IMR-90 (cell line): ENCODE data around the gene PLCH2.

ENCODE experiments used
- CEBPB ChIP-seq: IDR thresholded peaks from 2 replicates; pipeline ENCODE4 v1.6.1; 2012; ENCODE audit warnings: low read depth, low read length, improper control_type of control experiment
- CTCF ChIP-seq: conservative IDR thresholded peaks from 2 replicates; pipeline ENCODE4 v1.5.1; 2012; ENCODE audit warnings: mild to moderate bottlenecking, low read depth, low read length, improper control_type of control experiment
- ELK1 ChIP-seq: fragments of 150-350 bp; IDR thresholded peaks from 2 replicates; pipeline ENCODE4 v1.6.1; 2016; ENCODE audit warnings: low read depth, mild to moderate bottlenecking, low read length, moderate library complexity, borderline replicate concordance
- MAZ ChIP-seq: IDR thresholded peaks from 2 replicates; pipeline ENCODE4 v1.6.1; 2012; ENCODE audit warnings: low read depth, mild to moderate bottlenecking, low read length, improper control_type of control experiment, moderate library complexity, borderline replicate concordance
- NFE2L2 ChIP-seq: fragments of 150-350 bp; IDR thresholded peaks from 2 replicates; pipeline ENCODE4 v1.6.1; 2016; ENCODE audit warnings: low read depth, mild to moderate bottlenecking, low read length
- POLR2A ChIP-seq: IDR thresholded peaks from 2 replicates; pipeline ENCODE4 v1.6.1; 2012; ENCODE audit warnings: mild to moderate bottlenecking, low read depth, low read length
- RCOR1 ChIP-seq: IDR thresholded peaks from 2 replicates; pipeline ENCODE4 v1.6.1; 2012; ENCODE audit warnings: mild to moderate bottlenecking, low read length, improper control_type of control experiment; ENCODE audit not compliant: insufficient replicate concordance

- TF ChIP-seq CTCF: no peak
- TF ChIP-seq MAZ: no peak
- no peak for TF ChIP-seq RCOR1
- TF ChIP-seq NFE2L2: no peak
- no peak for TF ChIP-seq ELK1
- no peak for TF ChIP-seq POLR2A
- TF ChIP-seq CEBPB: no peak
Measured at GRCh38 chr1:2504225-2504948, 28.3 kb downstream of the PLCH2 start.
